ENCODE measurements around the gene PHF2. TPM values are rescaled to one million over a fixed set of nuclear protein-coding genes. Genes with fewer than 3 reads are reported as not detected.

PHF2 gene
- polyA plus RNA-seq, 1 experiment, result 8.8 TPM

- Histone ChIP-seq H3K27ac (ENCODE audit: low read depth, low read length) (no peak overlapping the region), H3K27me3 (ENCODE audit: control insufficient read depth, insufficient read depth, low read length) (no peaks in the 10 kb centered on the region), H3K4me3 (ENCODE audit: low read depth, low read length) (no peak overlapping the region), H3K9me3 (ENCODE audit: control insufficient read depth, insufficient read depth, low read length) (no peaks in the 10 kb centered on the region; the same call in 1 of the 2 replicates)
- DNase-seq (ENCODE audit: low read depth, low spot score), result no peak
- ChIA-PET CTCF (interaction anchor here (0.6 kb wide), 1 partner anchor 27 kb away, joined by 3 read pairs; no protein-coding TSS in a partner anchor), POLR2A (no interaction called here)
- no peak for TF ChIP-seq CTCF (IDR thresholded peaks at IDR 0.05; ENCODE audit: low read depth, low read length)
Observed at GRCh38 chr9:93651521-93651950, 75.2 kb downstream of the PHF2 start.

- POLR2A ChIA-PET, result no interaction called here
Observed at GRCh38 chr9:93652604-93653592, 76.5 kb downstream of the PHF2 start.

GRCh38 chr9:93653760-93654159 is 77.4 kb downstream of the PHF2 start:
- H3K27me3 ChIP-seq (ENCODE audit: control insufficient read depth, insufficient read depth, low read length), result no peaks in the 10 kb centered on the region
- POLR2A ChIA-PET, result no interaction called here
- no peak overlapping the region for H3K27ac ChIP-seq (ENCODE audit: low read depth, low read length)
- no peak overlapping the region for H3K4me3 ChIP-seq (ENCODE audit: low read depth, low read length)
- no peak for DNase-seq (ENCODE audit: low read depth, low spot score)
- H3K9me3 ChIP-seq (ENCODE audit: control insufficient read depth, insufficient read depth, low read length), result no peaks in the 10 kb centered on the region; the same call in 1 of the 2 replicates
- no peak for TF ChIP-seq CTCF (IDR thresholded peaks at IDR 0.05; ENCODE audit: low read depth, low read length)
- CTCF ChIA-PET, result no interaction called here

More at GRCh38 chr9:93652604-93653592, 76.5 kb downstream of the PHF2 start:
- H3K4me3 ChIP-seq (ENCODE audit: low read depth, low read length), result no peak overlapping the region
- no peak overlapping the region for H3K27ac ChIP-seq (ENCODE audit: low read depth, low read length)
- no peaks in the 10 kb centered on the region for H3K27me3 ChIP-seq (ENCODE audit: control insufficient read depth, insufficient read depth, low read length)
- CTCF ChIA-PET, result no interaction called here
- no peaks in the 10 kb centered on the region; the same call in 1 of the 2 replicates for H3K9me3 ChIP-seq (ENCODE audit: control insufficient read depth, insufficient read depth, low read length)
- no peak for DNase-seq (ENCODE audit: low read depth, low spot score)
- TF ChIP-seq CTCF (IDR thresholded peaks at IDR 0.05; ENCODE audit: low read depth, low read length), result no peak

GRCh38 chr9:93654351-93654961 is 78.1 kb downstream of the PHF2 start:
- no peak for TF ChIP-seq CTCF (IDR thresholded peaks at IDR 0.05; ENCODE audit: low read depth, low read length)
- ChIA-PET CTCF (no interaction called here), POLR2A (no interaction called here)
- Histone ChIP-seq H3K4me3 (ENCODE audit: low read depth, low read length) (no peak overlapping the region), H3K27ac (ENCODE audit: low read depth, low read length) (no peak overlapping the region), H3K9me3 (ENCODE audit: control insufficient read depth, insufficient read depth, low read length) (no peaks in the 10 kb centered on the region; the same call in 1 of the 2 replicates), H3K27me3 (ENCODE audit: control insufficient read depth, insufficient read depth, low read length) (no peaks in the 10 kb centered on the region)
- no peak for DNase-seq (ENCODE audit: low read depth, low spot score)

All from AG04450 (cell line).